22Rv1 (cell line): ENCODE results near the gene CD1D.

Source experiments
- ZFX ChIP-seq: fragments of 450-650 bp; IDR thresholded peaks from 2 replicates; pipeline ENCODE4 v1.6.1; 2017; ENCODE audit warnings: antibody characterized with exemption, borderline replicate concordance
- TF ChIP-seq, protein P1 (sequence below): fragments of 450-650 bp; IDR thresholded peaks from 2 replicates; pipeline ENCODE4 v1.5.1; 2017; ENCODE audit warnings: mild to moderate bottlenecking

DNA sequence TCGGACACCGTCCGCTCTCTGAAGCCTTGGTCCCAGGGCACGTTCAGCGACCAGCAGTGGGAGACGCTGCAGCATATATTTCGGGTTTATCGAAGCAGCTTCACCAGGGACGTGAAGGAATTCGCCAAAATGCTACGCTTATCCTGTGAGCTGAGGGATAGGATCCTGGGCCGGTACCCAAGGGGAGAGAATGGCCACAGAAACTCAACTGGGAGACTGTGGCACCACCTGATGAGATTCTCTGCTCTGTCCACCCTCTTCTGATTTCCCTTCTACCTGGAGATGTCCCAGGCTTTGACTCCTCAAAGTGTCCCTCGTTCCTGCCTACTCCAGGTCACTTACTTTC is 855 bp downstream of the CD1D start:
- TF ChIP-seq, protein P1, sequence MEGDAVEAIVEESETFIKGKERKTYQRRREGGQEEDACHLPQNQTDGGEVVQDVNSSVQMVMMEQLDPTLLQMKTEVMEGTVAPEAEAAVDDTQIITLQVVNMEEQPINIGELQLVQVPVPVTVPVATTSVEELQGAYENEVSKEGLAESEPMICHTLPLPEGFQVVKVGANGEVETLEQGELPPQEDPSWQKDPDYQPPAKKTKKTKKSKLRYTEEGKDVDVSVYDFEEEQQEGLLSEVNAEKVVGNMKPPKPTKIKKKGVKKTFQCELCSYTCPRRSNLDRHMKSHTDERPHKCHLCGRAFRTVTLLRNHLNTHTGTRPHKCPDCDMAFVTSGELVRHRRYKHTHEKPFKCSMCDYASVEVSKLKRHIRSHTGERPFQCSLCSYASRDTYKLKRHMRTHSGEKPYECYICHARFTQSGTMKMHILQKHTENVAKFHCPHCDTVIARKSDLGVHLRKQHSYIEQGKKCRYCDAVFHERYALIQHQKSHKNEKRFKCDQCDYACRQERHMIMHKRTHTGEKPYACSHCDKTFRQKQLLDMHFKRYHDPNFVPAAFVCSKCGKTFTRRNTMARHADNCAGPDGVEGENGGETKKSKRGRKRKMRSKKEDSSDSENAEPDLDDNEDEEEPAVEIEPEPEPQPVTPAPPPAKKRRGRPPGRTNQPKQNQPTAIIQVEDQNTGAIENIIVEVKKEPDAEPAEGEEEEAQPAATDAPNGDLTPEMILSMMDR, result no peak
- no peak for TF ChIP-seq ZFX
